ENCODE data around the gene ATG101.

Gene ATG101

GRCh38 chr12:52041035-52041434 lies 28.7 kb upstream of the ATG101 start:
- Histone ChIP-seq H3K27ac (ENCODE audit: low read depth, low read length) (no peak overlapping the region), H3K4me1 (ENCODE audit: control insufficient read depth in 5 of 5, insufficient read depth in 5 of 5, low read length in 5 of 5) (peaks cover 13 to 77% (median 57%) of the 10 kb centered on the region in 5 donors), H3K9ac (ENCODE audit: low read length in 5 of 5) (no peak overlapping the region)

GRCh38 chr12:52041695-52042123 lies 28.1 kb upstream of the ATG101 start:
- Histone ChIP-seq H3K27ac (ENCODE audit: low read depth, low read length) (no peak overlapping the region), H3K9ac (ENCODE audit: low read length in 5 of 5) (no peak overlapping the region), H3K4me1 (ENCODE audit: control insufficient read depth in 5 of 5, insufficient read depth in 5 of 5, low read length in 5 of 5) (peaks cover 16 to 77% (median 56%) of the 10 kb centered on the region in 5 donors), H3K9me3 (ENCODE audit: control insufficient read depth in 5 of 5, low read length in 5 of 5) (peaks cover 0 to 2% (median 0%) of the 10 kb centered on the region in 5 donors), H3K36me3 (ENCODE audit: control insufficient read depth in 5 of 5, insufficient read depth in 5 of 5, low read length in 5 of 5) (peaks cover 0 to 3% (median 0%) of the 10 kb centered on the region in 5 donors), H3K27me3 (ENCODE audit: control insufficient read depth in 5 of 5, insufficient read depth in 4 of 5, low read length in 5 of 5) (peaks cover 0 to 5% (median 0%) of the 10 kb centered on the region in 5 donors), H3K4me3 (ENCODE audit: low read depth in 1 of 5, low read length in 5 of 5) (no peak overlapping the region)

More at GRCh38 chr12:52041035-52041434, 28.7 kb upstream of the ATG101 start:
- Histone ChIP-seq H3K27me3 (ENCODE audit: control insufficient read depth in 5 of 5, insufficient read depth in 4 of 5, low read length in 5 of 5) (peaks cover 0 to 4% (median 0%) of the 10 kb centered on the region in 5 donors), H3K4me3 (ENCODE audit: low read depth in 1 of 5, low read length in 5 of 5) (no peak overlapping the region), H3K9me3 (ENCODE audit: control insufficient read depth in 5 of 5, low read length in 5 of 5) (peaks cover 0 to 2% (median 0%) of the 10 kb centered on the region in 5 donors), H3K36me3 (ENCODE audit: control insufficient read depth in 5 of 5, insufficient read depth in 5 of 5, low read length in 5 of 5) (peaks cover 0 to 3% (median 0%) of the 10 kb centered on the region in 5 donors)

- H3K9ac ChIP-seq (ENCODE audit: low read length in 5 of 5) = no peak overlapping the region
- H3K4me1 ChIP-seq (ENCODE audit: control insufficient read depth in 5 of 5, insufficient read depth in 5 of 5, low read length in 5 of 5) = peaks cover 18 to 79% (median 50%) of the 10 kb centered on the region in 5 donors
- peaks cover 0 to 3% (median 0%) of the 10 kb centered on the region in 5 donors for H3K36me3 ChIP-seq (ENCODE audit: control insufficient read depth in 5 of 5, insufficient read depth in 5 of 5, low read length in 5 of 5)
Observed at GRCh38 chr12:52042706-52043385, 26.9 kb upstream of the ATG101 start.

GRCh38 chr12:52043386-52044212 lies 26.2 kb upstream of the ATG101 start:
- peaks cover 0 to 2% (median 0%) of the 10 kb centered on the region in 5 donors for H3K9me3 ChIP-seq (ENCODE audit: control insufficient read depth in 5 of 5, low read length in 5 of 5)
- peaks cover 0 to 3% (median 0%) of the 10 kb centered on the region in 5 donors for H3K36me3 ChIP-seq (ENCODE audit: control insufficient read depth in 5 of 5, insufficient read depth in 5 of 5, low read length in 5 of 5)
- peaks cover 0 to 9% (median 0%) of the 10 kb centered on the region in 5 donors for H3K27me3 ChIP-seq (ENCODE audit: control insufficient read depth in 5 of 5, insufficient read depth in 4 of 5, low read length in 5 of 5)
- H3K4me3 ChIP-seq (ENCODE audit: low read depth in 1 of 5, low read length in 5 of 5) = peak overlapping the region in 3 of 5 donors; percentile 3 to 30 (median 7)
- H3K27ac ChIP-seq (ENCODE audit: low read depth, low read length) = peak overlapping the region; percentile 86
- peak overlapping the region in 4 of 5 donors; percentile 8 to 59 (median 21) for H3K9ac ChIP-seq (ENCODE audit: low read length in 5 of 5)
- peaks cover 18 to 74% (median 45%) of the 10 kb centered on the region in 5 donors for H3K4me1 ChIP-seq (ENCODE audit: control insufficient read depth in 5 of 5, insufficient read depth in 5 of 5, low read length in 5 of 5)

More at GRCh38 chr12:52042706-52043385, 26.9 kb upstream of the ATG101 start:
- Histone ChIP-seq H3K4me3 (ENCODE audit: low read depth in 1 of 5, low read length in 5 of 5) (no peak overlapping the region), H3K27ac (ENCODE audit: low read depth, low read length) (no peak overlapping the region), H3K9me3 (ENCODE audit: control insufficient read depth in 5 of 5, low read length in 5 of 5) (peaks cover 0 to 2% (median 0%) of the 10 kb centered on the region in 5 donors), H3K27me3 (ENCODE audit: control insufficient read depth in 5 of 5, insufficient read depth in 4 of 5, low read length in 5 of 5) (peaks cover 0 to 9% (median 0%) of the 10 kb centered on the region in 5 donors)

GRCh38 chr12:52044292-52044983 lies 25.3 kb upstream of the ATG101 start:
- H3K4me1 ChIP-seq (ENCODE audit: control insufficient read depth in 5 of 5, insufficient read depth in 5 of 5, low read length in 5 of 5) = peaks cover 18 to 66% (median 42%) of the 10 kb centered on the region in 5 donors
- H3K4me3 ChIP-seq (ENCODE audit: low read depth in 1 of 5, low read length in 5 of 5) = peak overlapping the region in 3 of 5 donors; percentile 3 to 30 (median 7)
- H3K9ac ChIP-seq (ENCODE audit: low read length in 5 of 5) = peak overlapping the region in 4 of 5 donors; percentile 6 to 59 (median 44)
- H3K27ac ChIP-seq (ENCODE audit: low read depth, low read length) = peak overlapping the region; percentile 86
- peaks cover 0 to 9% (median 0%) of the 10 kb centered on the region in 5 donors for H3K27me3 ChIP-seq (ENCODE audit: control insufficient read depth in 5 of 5, insufficient read depth in 4 of 5, low read length in 5 of 5)
- peaks cover 0 to 3% (median 0%) of the 10 kb centered on the region in 5 donors for H3K36me3 ChIP-seq (ENCODE audit: control insufficient read depth in 5 of 5, insufficient read depth in 5 of 5, low read length in 5 of 5)
- H3K9me3 ChIP-seq (ENCODE audit: control insufficient read depth in 5 of 5, low read length in 5 of 5) = peaks cover 0 to 2% (median 0%) of the 10 kb centered on the region in 5 donors

- peaks cover 0 to 3% (median 0%) of the 10 kb centered on the region in 5 donors for H3K36me3 ChIP-seq (ENCODE audit: control insufficient read depth in 5 of 5, insufficient read depth in 5 of 5, low read length in 5 of 5)
- peaks cover 23 to 75% (median 53%) of the 10 kb centered on the region in 5 donors for H3K4me1 ChIP-seq (ENCODE audit: control insufficient read depth in 5 of 5, insufficient read depth in 5 of 5, low read length in 5 of 5)
- H3K9me3 ChIP-seq (ENCODE audit: control insufficient read depth in 5 of 5, low read length in 5 of 5) = peaks cover 0 to 2% (median 0%) of the 10 kb centered on the region in 5 donors
- peak overlapping the region; percentile 86 for H3K27ac ChIP-seq (ENCODE audit: low read depth, low read length)
- H3K4me3 ChIP-seq (ENCODE audit: low read depth in 1 of 5, low read length in 5 of 5) = peak overlapping the region in 2 of 5 donors; percentile 1 to 22
- peak overlapping the region in 3 of 5 donors; percentile 33 to 93 (median 53) for H3K9ac ChIP-seq (ENCODE audit: low read length in 5 of 5)
- H3K27me3 ChIP-seq (ENCODE audit: control insufficient read depth in 5 of 5, insufficient read depth in 4 of 5, low read length in 5 of 5) = peaks cover 0 to 9% (median 0%) of the 10 kb centered on the region in 5 donors
Observed at GRCh38 chr12:52045794-52046199, 24.0 kb upstream of the ATG101 start.

GRCh38 chr12:52046859-52047258 lies 22.9 kb upstream of the ATG101 start:
- Histone ChIP-seq H3K9me3 (ENCODE audit: control insufficient read depth in 5 of 5, low read length in 5 of 5) (peaks cover 0 to 2% (median 0%) of the 10 kb centered on the region in 5 donors), H3K9ac (ENCODE audit: low read length in 5 of 5) (no peak overlapping the region), H3K27ac (ENCODE audit: low read depth, low read length) (no peak overlapping the region), H3K4me1 (ENCODE audit: control insufficient read depth in 5 of 5, insufficient read depth in 5 of 5, low read length in 5 of 5) (peaks cover 23 to 78% (median 60%) of the 10 kb centered on the region in 5 donors), H3K4me3 (ENCODE audit: low read depth in 1 of 5, low read length in 5 of 5) (no peak overlapping the region), H3K36me3 (ENCODE audit: control insufficient read depth in 5 of 5, insufficient read depth in 5 of 5, low read length in 5 of 5) (peaks cover 0 to 3% (median 0%) of the 10 kb centered on the region in 5 donors), H3K27me3 (ENCODE audit: control insufficient read depth in 5 of 5, insufficient read depth in 4 of 5, low read length in 5 of 5) (peaks cover 0 to 9% (median 0%) of the 10 kb centered on the region in 5 donors)

- H3K9me3 ChIP-seq (ENCODE audit: control insufficient read depth in 5 of 5, low read length in 5 of 5) = peaks cover 0 to 2% (median 0%) of the 10 kb centered on the region in 5 donors
- peaks cover 0 to 15% (median 6%) of the 10 kb centered on the region in 5 donors for H3K36me3 ChIP-seq (ENCODE audit: control insufficient read depth in 5 of 5, insufficient read depth in 5 of 5, low read length in 5 of 5)
- H3K9ac ChIP-seq (ENCODE audit: low read length in 5 of 5) = no peak overlapping the region
- peaks cover 0 to 9% (median 0%) of the 10 kb centered on the region in 5 donors for H3K27me3 ChIP-seq (ENCODE audit: control insufficient read depth in 5 of 5, insufficient read depth in 4 of 5, low read length in 5 of 5)
- H3K4me3 ChIP-seq (ENCODE audit: low read depth in 1 of 5, low read length in 5 of 5) = no peak overlapping the region
- H3K4me1 ChIP-seq (ENCODE audit: control insufficient read depth in 5 of 5, insufficient read depth in 5 of 5, low read length in 5 of 5) = peaks cover 18 to 75% (median 49%) of the 10 kb centered on the region in 5 donors
- H3K27ac ChIP-seq (ENCODE audit: low read depth, low read length) = no peak overlapping the region
Observed at GRCh38 chr12:52049286-52049685, 20.5 kb upstream of the ATG101 start.

- Histone ChIP-seq H3K27ac (ENCODE audit: low read depth, low read length) (no peak overlapping the region), H3K9me3 (ENCODE audit: control insufficient read depth in 5 of 5, low read length in 5 of 5) (peaks cover 0 to 2% (median 0%) of the 10 kb centered on the region in 5 donors), H3K4me3 (ENCODE audit: low read depth in 1 of 5, low read length in 5 of 5) (peak overlapping the region in 1 of 5 donors; percentile 64), H3K27me3 (ENCODE audit: control insufficient read depth in 5 of 5, insufficient read depth in 4 of 5, low read length in 5 of 5) (peaks cover 0 to 9% (median 0%) of the 10 kb centered on the region in 5 donors), H3K36me3 (ENCODE audit: control insufficient read depth in 5 of 5, insufficient read depth in 5 of 5, low read length in 5 of 5) (peaks cover 0 to 19% (median 10%) of the 10 kb centered on the region in 5 donors), H3K4me1 (ENCODE audit: control insufficient read depth in 5 of 5, insufficient read depth in 5 of 5, low read length in 5 of 5) (peaks cover 14 to 71% (median 45%) of the 10 kb centered on the region in 5 donors), H3K9ac (ENCODE audit: low read length in 5 of 5) (no peak overlapping the region)
Observed at GRCh38 chr12:52049688-52050087, 20.1 kb upstream of the ATG101 start.

Data from subcutaneous abdominal adipose tissue (tissue), 5 donors.